GM23248 (cell line): ENCODE data around the gene HELZ2.
"Not testable (repeated sequence)": the region's sequence is repeated elsewhere in the genome, so short reads cannot be mapped to it uniquely, and the experiment has no call there.

Experiments
- EZH2 ChIP-seq: fragments of 200-600 bp; sonication (generic); IDR thresholded peaks from 2 replicates; pipeline ENCODE4 v1.6.1; 2018; ENCODE audit warnings: antibody characterized with exemption, mild to moderate bottlenecking; ENCODE audit not compliant: insufficient read depth, poor library complexity, severe bottlenecking
- EZH2phosphoT487 ChIP-seq: fragments of 200-600 bp; sonication (generic); IDR thresholded peaks from 2 replicates; pipeline ENCODE4 v1.6.1; 2018; ENCODE audit warnings: antibody characterized with exemption, moderate library complexity, mild to moderate bottlenecking, low read depth; ENCODE audit not compliant: insufficient read depth

GRCh38 chr20:63613863-63614594, 40.0 kb upstream of the HELZ2 start:
- TF ChIP-seq EZH2, EZH2phosphoT487: not testable (repeated sequence)
